ENCODE measurements around the gene TANK. TPM values are rescaled to one million over a fixed set of nuclear protein-coding genes. Genes with fewer than 3 reads are reported as not detected.

The TANK gene
- polyA plus RNA-seq, 3 donors, result 72.7 to 91.7 (median 73.5) TPM

DNA sequence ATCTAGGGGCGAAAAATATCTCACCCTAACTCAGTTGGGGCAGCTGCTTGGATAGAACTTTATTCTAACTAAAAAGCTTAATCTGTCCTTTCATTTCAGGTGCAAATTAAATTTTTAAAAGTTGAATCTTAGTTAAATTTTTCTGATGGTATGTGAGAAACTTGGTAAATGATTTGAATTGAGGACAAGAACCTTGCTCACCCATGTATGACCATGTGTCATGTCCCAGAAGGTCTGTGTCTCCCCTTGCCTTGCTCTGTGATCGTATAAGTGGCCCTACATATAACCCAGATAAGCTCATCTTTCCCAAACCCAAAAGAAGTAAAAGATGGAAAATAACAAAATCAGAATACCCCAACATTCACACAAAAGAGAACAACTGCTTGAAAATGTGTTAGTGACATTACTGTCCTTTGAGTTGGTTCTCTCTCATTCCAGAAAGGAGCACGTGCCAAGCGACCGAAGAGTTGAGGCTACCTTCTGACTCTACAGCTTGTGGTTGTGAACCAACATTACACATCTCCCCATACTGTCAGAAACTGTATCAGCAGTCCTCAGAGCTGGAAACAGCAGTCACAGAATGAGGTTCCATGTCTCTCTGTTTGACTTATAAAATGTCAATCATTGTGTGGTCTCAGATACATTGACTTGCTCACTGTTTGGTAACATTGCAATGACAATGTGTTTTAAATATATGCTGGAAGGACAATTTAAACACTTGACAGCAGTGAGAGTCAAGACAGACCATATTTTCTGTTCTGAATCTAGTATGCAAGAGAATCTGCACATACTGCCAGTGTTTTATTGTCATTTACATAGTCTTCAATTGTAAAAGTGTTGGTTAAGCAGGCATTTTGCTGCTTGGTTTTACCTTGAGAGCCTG is 46.3 kb upstream of the TANK start:
- Mint-ChIP-seq H3K4me3 (no peak overlapping the region), H3K27me3 (ENCODE audit: low read depth in 3 of 3) (peaks cover 0 to 2% (median 0%) of the 10 kb centered on the region in 3 donors), H3K36me3 (no peaks in the 10 kb centered on the region), H3K4me1 (peaks cover 35% of the 10 kb centered on the region), H3K27ac (no peak overlapping the region), H3K9me3 (no peaks in the 10 kb centered on the region)
- Histone ChIP-seq H3K27ac (ENCODE audit: low read depth in 1 of 2, low read length in 2 of 2) (no peak overlapping the region), H3K4me1 (ENCODE audit: control insufficient read depth in 1 of 2, insufficient read depth in 2 of 2, low read length in 2 of 2) (peaks cover 29 to 35% of the 10 kb centered on the region in 2 donors), H3K9ac (ENCODE audit: insufficient read depth, low read length, poor library complexity, severe bottlenecking) (no peak overlapping the region), H3K4me3 (replicated peaks in 1 of 3; ENCODE audit: low read depth in 2 of 3, low read length in 3 of 3) (no peak overlapping the region), H2AFZ (ENCODE audit: insufficient read depth, low read depth, low read length, poor library complexity, severe bottlenecking) (no peak overlapping the region), H3K79me2 (ENCODE audit: insufficient read depth, low read length) (no peaks in the 10 kb centered on the region), H3K9me3 (replicated peaks in 1 of 2; ENCODE audit: control insufficient read depth in 1 of 2, insufficient read depth in 1 of 2, low read length in 2 of 2) (no peaks in the 10 kb centered on the region), H3K4me2 (replicated peaks; ENCODE audit: extremely low read depth, low read length, poor library complexity, severe bottlenecking) (no peak overlapping the region), H4K20me1 (ENCODE audit: insufficient read depth, low read length) (no peaks in the 10 kb centered on the region), H3K27me3 (ENCODE audit: control insufficient read depth in 2 of 2, insufficient read depth in 2 of 2, low read length in 2 of 2) (no peaks in the 10 kb centered on the region), H3K36me3 (replicated peaks in 1 of 2; ENCODE audit: control insufficient read depth in 1 of 2, insufficient read depth in 2 of 2, low read length in 2 of 2) (no peaks in the 10 kb centered on the region)
- intact Hi-C loops (cut with micrococcal nuclease), result no loop called here
- TF ChIP-seq, protein P1, sequence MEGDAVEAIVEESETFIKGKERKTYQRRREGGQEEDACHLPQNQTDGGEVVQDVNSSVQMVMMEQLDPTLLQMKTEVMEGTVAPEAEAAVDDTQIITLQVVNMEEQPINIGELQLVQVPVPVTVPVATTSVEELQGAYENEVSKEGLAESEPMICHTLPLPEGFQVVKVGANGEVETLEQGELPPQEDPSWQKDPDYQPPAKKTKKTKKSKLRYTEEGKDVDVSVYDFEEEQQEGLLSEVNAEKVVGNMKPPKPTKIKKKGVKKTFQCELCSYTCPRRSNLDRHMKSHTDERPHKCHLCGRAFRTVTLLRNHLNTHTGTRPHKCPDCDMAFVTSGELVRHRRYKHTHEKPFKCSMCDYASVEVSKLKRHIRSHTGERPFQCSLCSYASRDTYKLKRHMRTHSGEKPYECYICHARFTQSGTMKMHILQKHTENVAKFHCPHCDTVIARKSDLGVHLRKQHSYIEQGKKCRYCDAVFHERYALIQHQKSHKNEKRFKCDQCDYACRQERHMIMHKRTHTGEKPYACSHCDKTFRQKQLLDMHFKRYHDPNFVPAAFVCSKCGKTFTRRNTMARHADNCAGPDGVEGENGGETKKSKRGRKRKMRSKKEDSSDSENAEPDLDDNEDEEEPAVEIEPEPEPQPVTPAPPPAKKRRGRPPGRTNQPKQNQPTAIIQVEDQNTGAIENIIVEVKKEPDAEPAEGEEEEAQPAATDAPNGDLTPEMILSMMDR (IDR thresholded peaks at IDR 0.05), result no peak
- WGBS (ENCODE audit: insufficient coverage), result no CpG with 5 or more reads among the region's 5 CpGs
- no peak for DNase-seq

DNA sequence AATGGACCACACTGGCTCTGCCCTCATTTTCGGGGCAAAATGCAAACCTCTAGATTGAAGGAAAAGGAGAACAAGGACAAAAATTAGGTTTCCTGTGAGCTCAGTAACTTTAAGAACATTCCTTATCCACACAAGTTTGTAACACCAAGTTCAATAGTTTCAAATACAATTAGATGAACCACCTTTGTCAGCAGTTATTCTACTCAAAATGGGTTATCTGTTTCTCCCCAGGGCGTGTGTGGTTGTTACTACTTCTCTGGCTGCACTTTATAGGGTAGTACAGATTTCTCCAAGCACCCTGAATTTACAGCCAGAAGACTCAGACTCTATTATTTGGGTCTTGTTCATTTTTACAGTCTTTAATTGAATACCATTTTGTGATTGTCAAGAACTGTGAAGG is 45.0 kb upstream of the TANK start:
- no peak overlapping the region for H3K4me3 ChIP-seq (replicated peaks in 1 of 3; ENCODE audit: low read depth in 2 of 3, low read length in 3 of 3)
- TF ChIP-seq, protein P1 (IDR thresholded peaks at IDR 0.05), result no peak
- H3K27ac ChIP-seq (ENCODE audit: low read depth in 1 of 2, low read length in 2 of 2), result no peak overlapping the region
- intact Hi-C loops (cut with micrococcal nuclease), result no loop called here
- no peaks in the 10 kb centered on the region for H3K36me3 ChIP-seq (replicated peaks in 1 of 2; ENCODE audit: control insufficient read depth in 1 of 2, insufficient read depth in 2 of 2, low read length in 2 of 2)
- Mint-ChIP-seq H3K4me3 (no peak overlapping the region), H3K9me3 (no peaks in the 10 kb centered on the region), H3K27me3 (ENCODE audit: low read depth in 3 of 3) (no peaks in the 10 kb centered on the region), H3K4me1 (peaks cover 40% of the 10 kb centered on the region), H3K36me3 (no peaks in the 10 kb centered on the region), H3K27ac (no peak overlapping the region)
- H3K4me1 ChIP-seq (ENCODE audit: control insufficient read depth in 1 of 2, insufficient read depth in 2 of 2, low read length in 2 of 2), result peaks cover 29 to 35% of the 10 kb centered on the region in 2 donors
- H4K20me1 ChIP-seq (ENCODE audit: insufficient read depth, low read length), result no peaks in the 10 kb centered on the region
- H2AFZ ChIP-seq (ENCODE audit: insufficient read depth, low read depth, low read length, poor library complexity, severe bottlenecking), result no peak overlapping the region
- DNase-seq, result no peak
- no peaks in the 10 kb centered on the region for H3K9me3 ChIP-seq (replicated peaks in 1 of 2; ENCODE audit: control insufficient read depth in 1 of 2, insufficient read depth in 1 of 2, low read length in 2 of 2)
- no peaks in the 10 kb centered on the region for H3K79me2 ChIP-seq (ENCODE audit: insufficient read depth, low read length)
- no peaks in the 10 kb centered on the region for H3K27me3 ChIP-seq (ENCODE audit: control insufficient read depth in 2 of 2, insufficient read depth in 2 of 2, low read length in 2 of 2)
- WGBS (ENCODE audit: insufficient coverage), result no CpG with 5 or more reads among the region's 2 CpGs
- H3K4me2 ChIP-seq (replicated peaks; ENCODE audit: extremely low read depth, low read length, poor library complexity, severe bottlenecking), result no peak overlapping the region
- no peak overlapping the region for H3K9ac ChIP-seq (ENCODE audit: insufficient read depth, low read length, poor library complexity, severe bottlenecking)

All from CD14-positive monocyte (primary cell).